Mucosa of gallbladder (tissue), 1 donor: ENCODE data around the gene MUC15. TPM values are rescaled to one million over a fixed set of nuclear protein-coding genes. Genes with fewer than 3 reads are reported as not detected.
"Not testable (repeated sequence)": the region's sequence is repeated elsewhere in the genome, so short reads cannot be mapped to it uniquely, and the experiment has no call there.

Source experiments
- DNase-seq: peaks from one replicate; pipeline ENCODE4 v3.0.0-alpha.2; 2020; ENCODE audit warnings: low spot score
- total RNA-seq: library from RNA; stranded (reverse); gene quantifications from one replicate; pipeline ENCODE4 v1.2.1, GENCODE V29; 2021
- donor health status: DM: no; HTN: no; CAD: no.

The MUC15 gene
- total RNA-seq = not detected

GRCh38 chr11:26571861-26572654 lies at the start of gene MUC15:
MUC15 (minus strand) TSS chr11:26572263; CDS start chr11:26567094, 5,169 bp downstream.
- no peak for DNase-seq

- no peak for DNase-seq
Measured at GRCh38 chr11:26621132-26621531, 49.1 kb upstream of the MUC15 start.

GRCh38 chr11:26620282-26621045 lies 48.4 kb upstream of the MUC15 start:
- DNase-seq = no peak

GRCh38 chr11:26618441-26618840 lies 46.4 kb upstream of the MUC15 start:
- DNase-seq = no peak

GRCh38 chr11:26613759-26614158 lies 41.7 kb upstream of the MUC15 start:
- DNase-seq = no peak

- DNase-seq = no peak
Measured at GRCh38 chr11:26608507-26609146, 36.6 kb upstream of the MUC15 start.

- no peak for DNase-seq
Measured at GRCh38 chr11:26607725-26608506, 35.9 kb upstream of the MUC15 start.

GRCh38 chr11:26599876-26600434 lies 27.9 kb upstream of the MUC15 start:
- DNase-seq = no peak

GRCh38 chr11:26599425-26599824 lies 27.4 kb upstream of the MUC15 start:
- no peak for DNase-seq

- no peak for DNase-seq
Measured at GRCh38 chr11:26597899-26598298, 25.8 kb upstream of the MUC15 start.

GRCh38 chr11:26597049-26597689 lies 25.1 kb upstream of the MUC15 start:
- DNase-seq = not testable (repeated sequence)

- DNase-seq = not testable (repeated sequence)
Measured at GRCh38 chr11:26595207-26595865, 23.3 kb upstream of the MUC15 start.

- no peak for DNase-seq
Measured at GRCh38 chr11:26593691-26594090, 21.6 kb upstream of the MUC15 start.

GRCh38 chr11:26587073-26587472 lies 15.0 kb upstream of the MUC15 start:
- no peak for DNase-seq

- DNase-seq = no peak
Measured at GRCh38 chr11:26584818-26585217, 12.8 kb upstream of the MUC15 start.

GRCh38 chr11:26583550-26583949 lies 11.5 kb upstream of the MUC15 start:
- DNase-seq = peak; percentile 50

GRCh38 chr11:26580929-26581328 lies 8.9 kb upstream of the MUC15 start:
- DNase-seq = no peak

GRCh38 chr11:26579683-26580082 lies 7.6 kb upstream of the MUC15 start:
- no peak for DNase-seq

GRCh38 chr11:26578998-26579661 lies 7.1 kb upstream of the MUC15 start:
- DNase-seq = no peak

GRCh38 chr11:26575946-26576345 lies 3.9 kb upstream of the MUC15 start:
- DNase-seq = no peak
